Measurements from ENCODE around the gene TAF10. TPM values are rescaled to one million over a fixed set of nuclear protein-coding genes. Genes with fewer than 3 reads are reported as not detected.

The TAF10 gene
- total RNA-seq, 2 donors from 2014 or later, result 108 to 123 TPM

DNA sequence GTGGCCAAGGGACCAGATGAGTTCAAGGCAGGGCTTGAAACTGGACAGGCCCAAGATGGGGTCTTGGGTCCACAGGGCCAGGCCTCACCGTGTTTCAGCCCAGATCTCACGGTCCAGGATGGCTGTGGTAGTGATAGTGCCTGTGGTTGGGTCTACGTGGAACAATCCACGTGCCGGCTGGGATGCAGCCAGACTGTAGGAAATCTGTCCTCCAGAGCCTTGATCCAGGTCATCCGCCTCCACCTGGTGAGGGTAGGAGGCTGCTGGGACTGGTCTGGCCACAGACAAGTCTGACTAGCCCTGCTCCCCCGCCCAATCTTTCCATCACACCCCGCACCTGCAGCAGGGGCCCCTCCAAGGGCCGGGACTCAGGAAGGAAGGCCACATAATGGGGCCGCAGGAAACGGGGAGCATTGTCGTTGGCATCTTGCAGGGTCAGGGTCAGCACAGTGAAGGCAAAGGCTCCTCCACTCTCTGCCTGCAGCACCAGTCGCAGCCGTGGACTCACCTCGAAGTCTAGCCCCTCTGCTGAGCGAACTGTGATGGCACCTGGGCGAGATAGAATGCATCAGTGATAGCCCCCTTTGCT is 13.9 kb upstream of the TAF10 start:
- Mint-ChIP-seq H3K36me3 (ENCODE audit: insufficient read depth in 2 of 2) (no peaks in the 10 kb centered on the region), H3K4me1 (ENCODE audit: low read depth) (peaks cover 20% of the 10 kb centered on the region), H3K9me3 (no peaks in the 10 kb centered on the region), H3K27me3 (ENCODE audit: low read depth) (no peaks in the 10 kb centered on the region), H3K4me3 (no peak overlapping the region), H3K27ac (no peak overlapping the region)
- ATAC-seq (replicated peaks in 1 of 2), result no peak
- no peak for DNase-seq

GRCh38 chr11:6625156-6625831 is 13.3 kb upstream of the TAF10 start:
- Mint-ChIP-seq H3K4me3 (no peak overlapping the region), H3K27me3 (ENCODE audit: low read depth) (no peaks in the 10 kb centered on the region), H3K27ac (no peak overlapping the region), H3K9me3 (no peaks in the 10 kb centered on the region), H3K4me1 (ENCODE audit: low read depth) (peaks cover 20% of the 10 kb centered on the region), H3K36me3 (ENCODE audit: insufficient read depth in 2 of 2) (no peaks in the 10 kb centered on the region)
- ATAC-seq (replicated peaks in 1 of 2), result no peak
- no peak for DNase-seq

DNA sequence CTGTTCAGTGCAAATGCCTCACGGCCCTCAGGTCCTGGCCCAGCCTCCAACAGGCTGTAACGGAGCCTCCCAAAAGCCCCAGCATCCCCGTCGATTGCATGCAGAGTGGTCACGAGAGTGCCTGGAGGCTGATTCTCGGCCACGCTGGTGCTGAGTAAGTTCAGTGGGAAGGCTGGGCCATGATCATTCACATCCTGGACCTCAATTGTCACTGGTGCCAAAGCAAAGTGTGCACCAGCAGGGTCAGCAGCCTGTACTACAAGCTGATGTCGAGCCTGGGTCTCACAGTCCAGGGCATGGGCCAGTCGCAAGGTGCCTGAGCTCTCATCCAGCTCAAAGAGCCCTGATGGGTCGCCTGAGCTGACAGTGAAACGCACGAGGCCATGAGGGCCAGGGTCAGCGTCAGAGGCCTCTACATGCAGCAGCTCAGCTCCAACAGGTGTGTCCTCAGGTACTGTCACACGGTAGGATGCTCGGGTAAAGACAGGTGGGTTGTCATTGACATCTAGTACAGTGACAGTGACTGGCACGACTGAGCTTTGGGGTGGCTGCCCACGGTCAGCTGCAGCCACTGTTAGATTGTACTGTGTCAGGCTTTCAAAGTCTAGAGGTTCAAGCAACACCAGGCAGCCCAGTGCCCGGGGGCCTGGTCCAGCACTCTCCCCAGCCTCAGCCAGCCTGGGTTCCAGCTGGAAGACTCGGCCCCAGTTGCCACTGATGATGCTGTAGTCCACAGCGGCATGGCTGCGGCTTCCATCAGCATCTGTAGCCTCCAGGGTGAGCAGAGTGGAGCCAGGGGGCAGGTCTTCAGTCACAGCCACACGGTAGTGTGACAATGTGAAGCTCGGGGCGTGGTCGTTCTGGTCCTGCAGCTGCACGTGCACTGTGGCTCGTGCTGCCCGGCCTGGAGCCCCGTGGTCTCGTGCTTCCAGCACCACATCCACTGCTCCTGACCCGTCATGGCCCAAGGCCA is 11.7 kb upstream of the TAF10 start:
- DNase-seq (no peak), ATAC-seq (replicated peaks in 1 of 2) (no peak)
- no peaks in the 10 kb centered on the region for H3K27me3 Mint-ChIP-seq (ENCODE audit: low read depth)
- H3K4me3 Mint-ChIP-seq, result no peak overlapping the region
- H3K27ac Mint-ChIP-seq, result no peak overlapping the region
- no peaks in the 10 kb centered on the region for H3K36me3 Mint-ChIP-seq (ENCODE audit: insufficient read depth in 2 of 2)
- peaks cover 20% of the 10 kb centered on the region for H3K4me1 Mint-ChIP-seq (ENCODE audit: low read depth)
- H3K9me3 Mint-ChIP-seq, result no peaks in the 10 kb centered on the region

GRCh38 chr11:6622261-6623171 is 10.5 kb upstream of the TAF10 start:
- Mint-ChIP-seq H3K36me3 (ENCODE audit: insufficient read depth in 2 of 2) (no peaks in the 10 kb centered on the region), H3K9me3 (no peaks in the 10 kb centered on the region), H3K4me3 (no peak overlapping the region), H3K27me3 (ENCODE audit: low read depth) (no peaks in the 10 kb centered on the region), H3K27ac (no peak overlapping the region), H3K4me1 (ENCODE audit: low read depth) (peaks cover 10% of the 10 kb centered on the region)
- no peak for ATAC-seq (replicated peaks in 1 of 2)
- no peak for DNase-seq

DNA sequence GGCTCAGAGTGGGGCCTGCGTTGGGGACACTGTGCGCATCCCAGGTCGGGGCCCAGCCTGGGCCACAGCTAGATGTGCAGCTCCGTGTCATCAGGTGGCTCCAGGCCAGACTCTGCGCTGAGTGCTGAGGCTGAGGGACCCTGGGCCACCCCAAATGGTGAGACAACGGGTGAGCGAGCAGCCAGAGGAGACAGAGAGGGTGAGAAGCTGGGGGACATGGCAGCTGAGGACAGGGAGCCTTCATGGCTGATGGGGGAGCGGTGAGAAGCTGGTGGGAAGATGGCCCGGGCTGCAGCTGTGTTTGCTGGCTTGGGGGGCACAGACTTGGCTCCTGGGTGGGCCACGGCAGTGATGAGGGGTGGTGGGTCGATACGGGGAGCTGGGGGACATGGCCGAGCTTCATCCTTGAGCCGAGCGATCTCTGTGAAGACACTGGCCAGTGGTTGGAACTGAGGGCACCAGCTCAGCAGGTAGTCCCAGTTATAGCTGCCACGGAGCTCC is 9.7 kb upstream of the TAF10 start:
- no peak overlapping the region for H3K4me3 Mint-ChIP-seq
- peaks cover 4% of the 10 kb centered on the region for H3K4me1 Mint-ChIP-seq (ENCODE audit: low read depth)
- H3K27ac Mint-ChIP-seq, result no peak overlapping the region
- no peaks in the 10 kb centered on the region for H3K36me3 Mint-ChIP-seq (ENCODE audit: insufficient read depth in 2 of 2)
- ATAC-seq (replicated peaks in 1 of 2) (no peak), DNase-seq (no peak)
- no peaks in the 10 kb centered on the region for H3K9me3 Mint-ChIP-seq
- no peaks in the 10 kb centered on the region for H3K27me3 Mint-ChIP-seq (ENCODE audit: low read depth)

DNA sequence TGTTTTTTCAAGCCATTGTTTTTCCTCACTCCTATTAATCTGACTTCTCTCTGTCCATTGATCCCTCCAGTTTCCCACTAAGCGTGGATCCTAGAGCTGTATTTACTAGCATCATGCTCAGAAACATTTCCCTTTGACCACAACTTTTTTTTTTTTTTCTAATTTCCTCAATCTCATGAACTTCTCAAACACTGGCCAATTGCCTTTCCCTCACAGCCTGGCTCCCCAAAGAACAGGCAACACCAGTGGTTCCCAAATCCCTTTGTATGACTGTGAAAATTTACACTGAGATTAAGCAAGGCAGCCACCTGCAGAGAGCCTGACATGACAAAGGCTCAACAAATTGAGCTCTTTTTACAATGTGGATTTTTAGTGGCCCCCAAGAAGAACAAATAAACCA is 8.6 kb upstream of the TAF10 start:
- Mint-ChIP-seq H3K4me1 (ENCODE audit: low read depth) (peaks cover 6% of the 10 kb centered on the region), H3K9me3 (no peaks in the 10 kb centered on the region), H3K27me3 (ENCODE audit: low read depth) (no peaks in the 10 kb centered on the region), H3K36me3 (ENCODE audit: insufficient read depth in 2 of 2) (peaks cover 2 to 8% of the 10 kb centered on the region in 2 donors), H3K27ac (no peak overlapping the region), H3K4me3 (no peak overlapping the region)
- DNase-seq (no peak), ATAC-seq (replicated peaks in 1 of 2) (no peak)

DNA sequence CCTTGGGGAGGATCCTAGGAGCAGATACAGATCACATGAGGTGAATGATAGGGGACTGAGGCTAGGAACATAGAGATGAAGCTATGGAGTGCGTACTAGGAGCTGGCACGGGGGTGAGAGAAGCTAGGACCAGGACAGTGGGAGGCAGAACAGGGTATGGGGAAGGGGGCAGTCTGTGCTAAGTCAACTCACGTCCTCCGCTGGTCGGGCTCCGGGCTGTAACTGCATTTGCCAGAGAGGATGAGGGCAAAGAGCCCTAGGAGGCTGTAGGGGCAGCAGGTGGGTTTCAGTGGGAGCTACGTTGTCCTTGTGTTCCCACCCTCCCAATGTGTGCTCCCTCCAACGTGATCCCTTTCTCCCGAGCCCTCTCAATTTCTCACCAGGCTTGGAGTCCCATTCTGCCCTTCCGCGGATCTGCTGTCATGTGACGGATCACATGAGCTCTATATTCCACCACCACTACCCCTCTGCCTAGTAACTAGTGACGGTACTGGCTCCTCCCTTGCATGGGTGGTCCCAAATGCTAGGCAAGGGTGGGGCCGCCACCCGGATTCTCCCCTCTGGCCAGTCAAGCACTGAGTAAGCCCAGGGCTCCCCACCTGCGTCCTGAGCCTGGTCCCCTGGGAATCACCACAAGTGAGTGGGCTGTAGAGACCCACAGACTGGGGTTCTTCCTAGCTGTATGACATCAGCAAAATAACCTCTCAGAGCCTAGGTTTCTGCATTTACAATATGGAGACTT is 7.2 kb upstream of the TAF10 start, which contains the start of gene TPP1:
Gene TPP1, minus strand, starts transcription at position 419 of the 742 bp plus-strand sequence. Its CDS starts 22 bp downstream, at position 397.
- ATAC-seq (replicated peaks in 1 of 2) (peak; percentile 95), DNase-seq (peak; percentile 91 to 92)
- Mint-ChIP-seq H3K9me3 (no peaks in the 10 kb centered on the region), H3K27ac (no peak within 1 kb of the TSS), H3K36me3 (ENCODE audit: insufficient read depth in 2 of 2) (peaks cover 2 to 10% of the 10 kb centered on the region in 2 donors), H3K4me3 (no peak within 1 kb of the TSS), H3K4me1 (ENCODE audit: low read depth) (peaks cover 6% of the 10 kb centered on the region), H3K27me3 (ENCODE audit: low read depth) (no peaks in the 10 kb centered on the region)

DNA sequence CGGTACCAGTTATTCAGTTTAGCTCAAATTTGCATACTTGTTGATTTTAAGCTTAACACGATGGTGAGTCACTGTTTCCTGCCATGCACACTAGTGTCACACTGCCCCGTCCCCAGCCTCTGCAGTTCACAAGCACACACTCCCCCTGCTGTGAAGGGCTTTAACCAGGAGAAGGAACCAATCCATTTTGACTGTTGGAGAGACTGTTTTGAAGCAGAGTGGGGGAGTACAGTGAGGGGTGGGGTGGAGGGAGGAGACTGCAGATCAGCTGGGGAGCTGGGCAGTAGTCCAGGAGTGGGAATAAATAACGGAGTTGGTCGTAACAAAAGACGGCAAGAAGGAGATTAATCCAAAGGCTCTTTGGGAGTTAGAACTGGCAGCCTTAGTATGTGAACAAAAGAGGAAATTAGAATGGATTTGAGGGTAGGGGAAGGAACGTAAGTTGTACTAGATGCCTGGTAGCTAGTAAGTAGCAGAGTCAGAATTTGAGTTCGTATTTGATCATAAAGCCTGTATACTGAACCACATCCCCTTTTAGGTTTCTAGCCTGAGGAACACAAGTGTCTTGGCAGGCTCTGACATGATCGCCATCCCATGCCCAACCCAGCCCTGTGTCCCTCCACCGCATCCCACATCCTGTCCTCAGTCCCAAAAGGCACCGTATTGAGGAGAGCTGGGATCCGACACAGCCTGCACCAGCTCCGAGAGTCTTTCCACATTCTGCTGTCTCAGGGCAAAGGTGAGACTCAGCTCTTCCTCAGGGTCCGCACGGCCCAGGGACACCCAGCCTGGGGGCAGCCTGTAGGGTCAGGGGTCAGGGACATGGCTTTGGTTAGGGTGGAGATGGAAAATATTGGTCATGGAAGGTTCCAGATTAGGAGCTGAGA is 6.3 kb upstream of the TAF10 start:
- Mint-ChIP-seq H3K4me1 (ENCODE audit: low read depth) (peaks cover 6% of the 10 kb centered on the region), H3K27ac (no peak overlapping the region), H3K27me3 (ENCODE audit: low read depth) (no peaks in the 10 kb centered on the region), H3K9me3 (no peaks in the 10 kb centered on the region), H3K36me3 (ENCODE audit: insufficient read depth in 2 of 2) (peaks cover 2 to 10% of the 10 kb centered on the region in 2 donors), H3K4me3 (no peak overlapping the region)
- ATAC-seq (replicated peaks in 1 of 2) (peak; percentile 58 to 64), DNase-seq (peak; percentile 64 to 73)

DNA sequence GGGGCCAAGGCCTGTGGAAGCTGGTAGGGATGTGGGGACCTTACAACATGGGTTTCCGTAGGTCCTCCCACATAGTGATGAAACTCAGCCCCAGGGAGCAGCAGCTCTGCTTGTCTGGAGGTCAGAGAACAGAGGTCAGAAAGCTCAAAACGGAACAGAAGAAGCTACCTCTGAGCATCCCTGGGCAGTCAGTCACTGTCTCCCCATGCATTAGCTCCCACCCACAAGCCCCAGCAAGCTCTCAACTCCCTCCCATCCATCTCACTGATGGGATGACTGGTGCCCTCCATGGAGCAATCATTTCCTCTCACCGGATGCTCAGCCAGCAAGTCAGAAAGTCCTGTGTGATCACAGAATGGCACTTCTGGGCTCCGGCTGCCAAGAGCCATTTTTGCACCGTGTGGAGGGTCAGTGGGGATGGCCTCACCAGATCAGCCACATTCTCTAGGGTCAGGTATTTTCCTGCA is 5.3 kb upstream of the TAF10 start:
- Mint-ChIP-seq H3K27ac (no peak overlapping the region), H3K4me3 (no peak overlapping the region)

DNA sequence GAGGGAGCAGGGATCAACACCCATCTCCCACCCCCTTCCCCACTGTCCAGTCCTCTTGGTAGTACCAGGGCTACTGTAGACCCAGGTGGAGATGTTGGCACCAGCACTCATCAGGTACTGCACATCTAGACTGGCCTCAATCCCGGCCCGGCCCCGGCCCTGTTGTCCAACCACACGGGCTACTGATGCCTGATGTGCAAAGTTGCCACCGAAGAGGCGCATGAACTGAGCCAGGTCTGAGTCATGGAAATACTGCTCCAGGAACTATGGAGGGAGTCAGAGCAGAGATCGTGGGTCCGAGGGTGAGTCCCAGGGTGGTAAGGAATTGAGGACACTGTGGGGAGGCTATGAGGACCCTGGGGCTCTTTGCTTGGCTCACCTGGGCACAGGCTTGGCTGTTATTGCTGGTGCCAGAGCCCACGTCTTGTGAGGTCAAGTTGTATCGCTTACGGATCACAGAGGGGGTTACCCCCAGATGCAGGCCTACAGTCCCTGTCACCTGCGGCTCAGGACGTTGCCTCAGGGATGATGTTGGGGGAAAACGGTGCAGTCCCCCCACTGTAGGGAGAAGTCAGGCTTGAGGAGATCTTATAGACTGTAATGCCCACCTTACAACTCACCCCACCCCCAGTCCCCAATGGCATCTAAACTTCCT is 4.7 kb upstream of the TAF10 start:
- Mint-ChIP-seq H3K27me3 (ENCODE audit: low read depth) (no peaks in the 10 kb centered on the region), H3K36me3 (ENCODE audit: insufficient read depth in 2 of 2) (peaks cover 2 to 10% of the 10 kb centered on the region in 2 donors), H3K9me3 (no peaks in the 10 kb centered on the region), H3K27ac (no peak overlapping the region), H3K4me3 (no peak overlapping the region), H3K4me1 (ENCODE audit: low read depth) (peaks cover 6% of the 10 kb centered on the region)
- no peak for DNase-seq
- no peak for ATAC-seq (replicated peaks in 1 of 2)

More for the DNA sequence above, 5.3 kb upstream of the TAF10 start:
- Mint-ChIP-seq H3K4me1 (ENCODE audit: low read depth) (peaks cover 6% of the 10 kb centered on the region), H3K27me3 (ENCODE audit: low read depth) (no peaks in the 10 kb centered on the region), H3K9me3 (no peaks in the 10 kb centered on the region), H3K36me3 (ENCODE audit: insufficient read depth in 2 of 2) (peaks cover 2 to 10% of the 10 kb centered on the region in 2 donors)
- ATAC-seq (replicated peaks in 1 of 2) (no peak), DNase-seq (no peak)
